A673 (cell line): ENCODE results near the gene AGBL4. TPM values are rescaled to one million over a fixed set of nuclear protein-coding genes. Genes with fewer than 3 reads are reported as not detected.

ENCODE experiments used
- BruUV-seq: library from RNA; stranded (reverse); fragments of 400-500 nt; replicated peaks from 2 replicates; lab custom pipeline; 2021; lab: Mats Ljungman, UMichigan
- CTCF ChIA-PET: fragments of 300-600 bp; sonication (Branson Sonifier 250); formaldehyde crosslinking; loops from one replicate; lab custom pipeline; 2022; ENCODE audit warnings: antibody characterized with exemption; lab: Charles Lee
- POLR2A ChIA-PET: fragments of 300-600 bp; sonication (Branson Sonifier 250); formaldehyde crosslinking; loops from one replicate; lab custom pipeline; 2022; ENCODE audit warnings: antibody characterized with exemption; ENCODE audit not compliant: low non-redundant PET; lab: Charles Lee
- DNase-seq: peaks from one replicate; pipeline ENCODE4 v3.0.0-alpha.2; 2015; ENCODE audit warnings: low spot score
- H3K27ac ChIP-seq: fragments of 200-600 bp; sonication (generic); 2 replicates; pipeline ENCODE4 v1.5.1; 2016; ENCODE audit warnings: mixed run types, low read depth, mild to moderate bottlenecking, mixed read lengths, antibody characterized with exemption, low read length; ENCODE audit not compliant: poor library complexity, severe bottlenecking
- H3K27me3 ChIP-seq: fragments of 200-600 bp; sonication (generic); replicated peaks from 2 replicates; pipeline ENCODE4 v1.6.1; 2017; ENCODE audit warnings: mixed run types, low read depth, mild to moderate bottlenecking, mixed read lengths, antibody characterized with exemption, low read length; ENCODE audit not compliant: insufficient read depth, poor library complexity
- H3K36me3 ChIP-seq: fragments of 200-600 bp; sonication (generic); 2 replicates; pipeline ENCODE4 v1.6.1; 2016; ENCODE audit warnings: mixed run types, mild to moderate bottlenecking, mixed read lengths, antibody characterized with exemption, low read length; ENCODE audit not compliant: insufficient read depth, poor library complexity, severe bottlenecking
- H3K4me1 ChIP-seq: fragments of 200-600 bp; sonication (generic); 2 replicates; pipeline ENCODE4 v1.6.1; 2017; ENCODE audit warnings: mixed run types, mild to moderate bottlenecking, mixed read lengths, antibody characterized with exemption, low read length; ENCODE audit not compliant: insufficient read depth, poor library complexity, severe bottlenecking
- H3K4me3 ChIP-seq: fragments of 200-600 bp; sonication (generic); 2 replicates; pipeline ENCODE4 v1.5.1; 2016; ENCODE audit warnings: low read depth, mixed run types, mild to moderate bottlenecking, mixed read lengths, low read length; ENCODE audit not compliant: poor library complexity, severe bottlenecking
- H3K9me3 ChIP-seq: fragments of 200-600 bp; sonication (generic); 2 replicates; pipeline ENCODE4 v1.6.1; 2016; ENCODE audit warnings: mixed run types, low read depth, mild to moderate bottlenecking, mixed read lengths, antibody characterized with exemption, low read length; ENCODE audit not compliant: poor library complexity, severe bottlenecking
- EZH2 ChIP-seq: fragments of 200-600 bp; sonication (generic); IDR thresholded peaks from 2 replicates; pipeline ENCODE4 v1.6.1; 2017; ENCODE audit warnings: borderline replicate concordance, low read depth, mild to moderate bottlenecking, mixed read lengths, antibody characterized with exemption, low read length; ENCODE audit not compliant: poor library complexity, severe bottlenecking
- intact Hi-C: fragments of 100-400 bp; cut with micrococcal nuclease; formaldehyde crosslinking; loops from one replicate; pipeline ENCODE4 v1.10.0; 2022; ENCODE audit not compliant: unreplicated experiment
- total RNA-seq: library from RNA; stranded (reverse); gene quantifications from 2 replicates; pipeline ENCODE4 v1.2.3, GENCODE V29; 2021
- TF ChIP-seq, protein P1 (sequence below): fragments of 300-800, 200-600 bp; sonication (generic); conservative IDR thresholded peaks from 2 replicates; pipeline ENCODE4 v1.5.1; 2017; ENCODE audit warnings: low read depth, mild to moderate bottlenecking, antibody characterized with exemption, low read length, moderate library complexity, mixed read lengths

The AGBL4 gene
- total RNA-seq, 1 experiment from 2014 or later = 0.32 TPM

DNA sequence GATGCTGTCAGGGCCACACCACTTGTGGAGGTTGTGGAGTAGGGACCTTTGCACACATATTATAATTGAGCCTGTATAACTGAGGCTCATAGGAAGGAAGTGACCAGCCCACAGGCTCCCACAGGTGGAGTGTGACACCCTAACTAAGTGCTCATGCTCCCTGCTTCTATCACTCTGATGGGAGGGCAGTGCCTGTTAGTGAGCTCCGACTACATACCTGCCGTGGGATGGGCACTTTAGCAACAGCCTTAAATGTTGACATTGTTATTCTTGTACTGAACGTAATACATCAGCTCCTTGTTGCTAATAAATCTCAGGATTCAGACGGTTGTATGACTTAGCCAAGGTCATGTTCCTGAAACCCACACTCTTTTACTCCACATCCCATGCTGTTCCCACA, 1305.0 kb downstream of the AGBL4 start:
- no peaks in the 10 kb centered on the region for H3K4me1 ChIP-seq
- ChIA-PET CTCF (no interaction called here), POLR2A (no interaction called here)
- H3K27me3 ChIP-seq = no peaks in the 10 kb centered on the region
- no peaks in the 10 kb centered on the region for H3K36me3 ChIP-seq
- DNase-seq = no peak
- no peak overlapping the region for H3K4me3 ChIP-seq
- no TSS peak for BruUV-seq
- intact Hi-C loops = no loop called here
- TF ChIP-seq, protein P1, sequence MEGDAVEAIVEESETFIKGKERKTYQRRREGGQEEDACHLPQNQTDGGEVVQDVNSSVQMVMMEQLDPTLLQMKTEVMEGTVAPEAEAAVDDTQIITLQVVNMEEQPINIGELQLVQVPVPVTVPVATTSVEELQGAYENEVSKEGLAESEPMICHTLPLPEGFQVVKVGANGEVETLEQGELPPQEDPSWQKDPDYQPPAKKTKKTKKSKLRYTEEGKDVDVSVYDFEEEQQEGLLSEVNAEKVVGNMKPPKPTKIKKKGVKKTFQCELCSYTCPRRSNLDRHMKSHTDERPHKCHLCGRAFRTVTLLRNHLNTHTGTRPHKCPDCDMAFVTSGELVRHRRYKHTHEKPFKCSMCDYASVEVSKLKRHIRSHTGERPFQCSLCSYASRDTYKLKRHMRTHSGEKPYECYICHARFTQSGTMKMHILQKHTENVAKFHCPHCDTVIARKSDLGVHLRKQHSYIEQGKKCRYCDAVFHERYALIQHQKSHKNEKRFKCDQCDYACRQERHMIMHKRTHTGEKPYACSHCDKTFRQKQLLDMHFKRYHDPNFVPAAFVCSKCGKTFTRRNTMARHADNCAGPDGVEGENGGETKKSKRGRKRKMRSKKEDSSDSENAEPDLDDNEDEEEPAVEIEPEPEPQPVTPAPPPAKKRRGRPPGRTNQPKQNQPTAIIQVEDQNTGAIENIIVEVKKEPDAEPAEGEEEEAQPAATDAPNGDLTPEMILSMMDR = no peak
- no peak for TF ChIP-seq EZH2
- no peaks in the 10 kb centered on the region for H3K9me3 ChIP-seq
- no peak overlapping the region for H3K27ac ChIP-seq

DNA sequence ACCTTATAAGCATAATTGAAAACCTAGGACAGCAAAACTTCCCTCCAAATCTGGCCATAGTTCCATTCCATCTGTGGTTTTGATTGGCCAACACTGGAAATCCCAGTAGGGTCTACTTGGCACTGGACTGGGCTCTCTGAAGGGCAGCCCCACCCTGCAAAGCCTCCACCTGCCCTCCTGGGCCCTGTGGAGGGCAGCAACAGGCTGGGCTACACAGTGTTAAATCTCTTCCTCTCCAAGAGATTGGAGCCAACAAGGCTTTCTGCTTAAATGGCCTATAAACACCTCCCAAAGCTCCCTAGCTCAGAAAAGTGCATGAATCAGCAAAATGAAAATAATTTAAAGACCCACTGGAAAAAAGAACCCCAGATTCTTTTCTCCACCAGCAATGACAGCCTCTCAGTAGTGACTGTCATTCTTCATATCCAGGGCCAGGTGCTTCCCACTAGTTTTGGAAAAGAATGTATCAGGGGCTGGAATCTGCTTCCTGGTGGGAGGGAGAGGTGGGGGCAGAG, 1305.6 kb downstream of the AGBL4 start:
- CTCF ChIA-PET = no interaction called here
- DNase-seq = no peak
- Histone ChIP-seq H3K4me3 (no peak overlapping the region), H3K27ac (no peak overlapping the region), H3K4me1 (no peaks in the 10 kb centered on the region), H3K36me3 (no peaks in the 10 kb centered on the region), H3K27me3 (no peaks in the 10 kb centered on the region), H3K9me3 (no peaks in the 10 kb centered on the region)
- intact Hi-C loops = no loop called here
- TF ChIP-seq, protein P1 = no peak
- no peak for TF ChIP-seq EZH2
- POLR2A ChIA-PET = no interaction called here
- no TSS peak for BruUV-seq

DNA sequence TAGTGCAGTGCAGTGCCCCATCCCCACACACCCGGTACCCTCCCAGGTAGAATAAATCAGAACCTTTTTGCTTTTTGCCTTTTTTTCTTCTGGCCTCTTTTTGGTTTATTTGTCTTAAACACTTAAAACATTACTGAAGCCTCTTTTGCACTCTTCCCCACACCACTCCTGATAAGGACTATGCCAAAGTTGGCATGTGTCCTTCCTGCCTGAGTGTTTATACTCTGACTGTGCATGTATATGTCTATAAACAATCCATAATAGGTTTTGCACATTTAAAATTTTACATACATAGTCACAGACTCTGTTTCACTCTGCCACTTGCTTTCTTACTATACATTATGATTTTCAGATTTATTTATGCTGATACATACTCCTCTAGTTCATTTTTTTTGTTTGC, 1306.7 kb downstream of the AGBL4 start:
- Histone ChIP-seq H3K27ac (no peak overlapping the region), H3K4me1 (no peaks in the 10 kb centered on the region), H3K27me3 (no peaks in the 10 kb centered on the region), H3K36me3 (no peaks in the 10 kb centered on the region), H3K9me3 (no peaks in the 10 kb centered on the region), H3K4me3 (no peak overlapping the region)
- ChIA-PET CTCF (no interaction called here), POLR2A (no interaction called here)
- TF ChIP-seq, protein P1 = no peak
- no peak for TF ChIP-seq EZH2
- no peak for DNase-seq
- intact Hi-C loops = no loop called here
- no TSS peak for BruUV-seq
